GM18909 (cell line): ENCODE results near the gene BLOC1S2.
"Not testable (repeated sequence)": the region's sequence is repeated elsewhere in the genome, so short reads cannot be mapped to it uniquely, and the experiment has no call there.

Experiments used
- ATAC-seq: cut with Tn5 transposase; IDR thresholded peaks from one replicate; pipeline ENCODE4 v1.9.1; 2021; ENCODE audit warnings: mild to moderate bottlenecking; ENCODE audit not compliant: unreplicated experiment, poor library complexity

BLOC1S2 gene

DNA sequence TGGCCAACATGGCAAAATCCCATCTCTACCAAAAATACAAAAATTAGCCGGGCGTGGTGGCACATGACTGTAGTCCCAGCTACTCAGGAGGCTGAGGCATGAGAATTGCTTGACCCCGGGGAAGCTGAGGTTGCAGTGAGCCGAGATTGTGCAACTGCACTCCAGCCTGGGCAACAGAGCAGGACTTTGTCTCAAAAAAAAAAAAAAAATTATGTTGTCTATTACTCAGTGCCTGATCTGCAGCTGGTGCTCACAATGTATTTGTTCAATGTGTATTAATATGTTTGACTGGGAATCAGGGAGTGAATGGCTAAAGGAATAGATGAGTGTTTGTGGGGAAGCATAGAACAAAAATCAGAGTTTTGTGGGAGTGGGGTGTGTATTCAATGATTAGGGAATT is 5.8 kb upstream of the BLOC1S2 start:
- not testable (repeated sequence) for ATAC-seq

DNA sequence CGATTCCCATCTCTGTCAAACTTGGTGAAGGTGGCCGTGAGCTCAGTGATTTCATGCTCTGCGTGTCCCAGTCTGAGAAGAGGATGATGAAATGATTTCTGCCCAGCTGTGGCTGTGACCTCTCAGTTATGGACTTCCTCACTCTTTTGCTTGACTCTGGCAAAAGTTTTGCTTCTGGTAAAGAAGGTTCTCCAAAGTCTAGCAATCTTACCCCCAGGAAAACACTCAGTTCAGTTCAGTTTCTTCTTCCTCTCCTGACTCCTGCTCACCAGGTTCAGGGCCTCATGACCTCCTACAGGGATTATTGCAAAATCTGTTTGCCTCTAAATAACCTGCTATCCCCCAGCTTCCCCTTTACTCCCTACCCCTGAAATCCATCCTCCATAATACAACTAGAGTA is 4.9 kb upstream of the BLOC1S2 start:
- ATAC-seq: no peak

DNA sequence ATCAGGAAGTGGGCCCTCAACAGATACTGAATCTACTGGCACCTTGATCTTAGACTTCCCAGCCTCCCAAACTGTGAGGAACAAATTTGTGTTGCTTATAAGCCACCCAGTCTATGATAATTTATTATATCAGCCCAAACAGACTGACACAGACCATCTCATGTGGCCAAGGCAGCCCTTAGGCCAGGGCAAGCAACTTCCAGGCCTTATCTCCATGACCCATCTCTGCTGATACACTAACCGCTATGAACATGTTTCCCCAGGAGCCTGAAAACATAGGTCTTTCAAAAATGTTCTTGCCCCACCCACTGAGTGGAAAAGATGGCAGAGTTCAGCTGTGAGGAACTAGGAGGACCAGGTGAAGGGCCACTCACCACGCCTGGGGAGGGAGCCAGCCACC is 3.2 kb upstream of the BLOC1S2 start:
- ATAC-seq: no peak

DNA sequence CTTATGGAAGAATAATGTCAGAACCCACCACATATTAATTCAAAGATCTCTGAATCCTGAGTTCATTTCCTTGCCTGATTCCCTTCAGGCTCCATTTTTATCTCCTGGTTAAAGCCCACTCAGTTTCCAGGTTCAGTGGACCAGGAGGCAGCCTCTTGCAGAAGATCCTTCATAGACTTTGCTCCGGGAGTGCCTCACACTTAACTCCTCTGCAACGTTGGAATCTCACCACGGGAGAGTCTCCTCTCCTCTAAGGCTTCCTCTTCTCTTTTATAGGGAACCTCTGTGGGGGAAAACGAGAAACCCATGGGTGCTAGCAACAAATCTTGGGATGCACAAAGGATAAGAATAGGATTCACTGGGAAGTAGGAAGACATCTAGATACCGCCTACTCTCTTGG is 1.7 kb upstream of the BLOC1S2 start:
- ATAC-seq: no peak

DNA sequence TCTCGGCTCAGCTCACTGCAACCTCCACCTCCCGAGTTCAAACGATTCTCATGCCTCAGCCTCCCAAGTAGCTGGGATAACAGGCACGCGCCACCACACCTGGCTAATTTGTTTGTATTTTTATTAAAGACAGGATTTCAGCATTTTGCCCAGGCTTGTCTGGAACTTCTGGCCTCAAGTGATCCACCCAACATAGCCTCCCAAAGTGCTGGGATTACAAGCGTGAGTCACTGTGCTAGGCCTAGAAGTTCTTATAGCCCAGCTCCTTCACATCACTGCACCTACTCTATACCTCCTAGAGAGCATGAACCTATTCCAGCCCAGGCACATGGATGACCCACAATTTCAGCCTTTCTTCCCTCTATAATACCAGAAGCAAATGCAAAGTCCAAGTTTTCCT is 1.3 kb upstream of the BLOC1S2 start:
- no peak for ATAC-seq

DNA sequence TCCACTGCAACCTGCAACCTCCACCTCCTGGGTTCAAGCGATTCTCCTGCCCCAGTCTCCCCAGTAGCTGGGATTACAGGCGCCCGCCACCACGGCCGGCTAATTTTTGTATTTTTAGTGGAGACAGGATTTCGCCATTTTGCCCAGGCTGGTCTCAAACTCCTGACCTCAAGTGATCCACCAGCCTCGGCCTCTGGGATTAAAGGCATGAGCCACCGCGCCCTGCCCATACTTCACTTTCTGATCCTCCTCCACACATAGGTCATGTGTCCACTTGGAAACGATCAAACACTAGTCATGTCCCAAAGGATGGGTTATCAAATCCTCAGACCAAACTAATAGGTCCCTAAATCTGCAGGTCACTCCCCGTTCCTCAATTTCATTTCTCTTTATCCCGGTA is 1.2 kb downstream of the BLOC1S2 start:
- ATAC-seq: not testable (repeated sequence)

DNA sequence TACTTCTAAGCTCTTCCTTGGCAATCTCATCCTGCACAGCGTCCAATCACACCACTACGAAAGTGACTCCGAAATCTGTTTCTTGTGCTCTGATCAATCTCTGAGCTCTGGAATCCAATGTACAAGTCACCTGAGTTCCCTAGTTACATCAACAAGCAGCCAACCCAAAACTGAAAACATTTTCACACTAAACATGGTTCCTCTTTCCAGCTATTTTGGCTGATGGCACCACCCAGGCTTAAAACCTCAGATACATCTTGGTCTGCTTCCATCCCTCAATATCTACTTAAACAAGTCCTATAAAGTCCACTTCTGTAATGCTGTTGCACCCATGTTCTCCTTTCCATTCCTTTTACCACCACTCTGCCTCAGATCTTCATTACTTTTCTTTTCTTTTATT is 3.6 kb downstream of the BLOC1S2 start:
- no peak for ATAC-seq

DNA sequence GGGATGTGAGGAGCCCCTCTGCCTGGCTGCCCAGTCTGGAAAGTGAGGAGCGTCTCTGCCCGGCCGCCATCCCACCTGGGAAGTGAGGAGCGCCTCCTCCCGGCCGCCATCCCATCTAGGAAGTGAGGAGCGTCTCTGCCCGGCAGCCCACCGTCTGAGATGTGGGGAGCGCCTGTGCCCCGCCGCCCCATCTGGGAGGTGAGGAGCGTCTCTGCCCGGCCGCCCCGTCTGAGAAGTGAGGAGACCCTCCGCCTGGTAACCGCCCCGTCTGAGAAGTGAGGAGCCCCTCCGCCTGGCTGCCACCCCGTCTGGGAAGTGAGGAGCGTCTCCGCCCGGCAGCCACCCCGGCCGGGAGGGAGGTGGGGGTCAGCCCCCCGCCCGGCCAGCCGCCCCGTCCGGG is 9.5 kb downstream of the BLOC1S2 start:
- ATAC-seq: not testable (repeated sequence)

DNA sequence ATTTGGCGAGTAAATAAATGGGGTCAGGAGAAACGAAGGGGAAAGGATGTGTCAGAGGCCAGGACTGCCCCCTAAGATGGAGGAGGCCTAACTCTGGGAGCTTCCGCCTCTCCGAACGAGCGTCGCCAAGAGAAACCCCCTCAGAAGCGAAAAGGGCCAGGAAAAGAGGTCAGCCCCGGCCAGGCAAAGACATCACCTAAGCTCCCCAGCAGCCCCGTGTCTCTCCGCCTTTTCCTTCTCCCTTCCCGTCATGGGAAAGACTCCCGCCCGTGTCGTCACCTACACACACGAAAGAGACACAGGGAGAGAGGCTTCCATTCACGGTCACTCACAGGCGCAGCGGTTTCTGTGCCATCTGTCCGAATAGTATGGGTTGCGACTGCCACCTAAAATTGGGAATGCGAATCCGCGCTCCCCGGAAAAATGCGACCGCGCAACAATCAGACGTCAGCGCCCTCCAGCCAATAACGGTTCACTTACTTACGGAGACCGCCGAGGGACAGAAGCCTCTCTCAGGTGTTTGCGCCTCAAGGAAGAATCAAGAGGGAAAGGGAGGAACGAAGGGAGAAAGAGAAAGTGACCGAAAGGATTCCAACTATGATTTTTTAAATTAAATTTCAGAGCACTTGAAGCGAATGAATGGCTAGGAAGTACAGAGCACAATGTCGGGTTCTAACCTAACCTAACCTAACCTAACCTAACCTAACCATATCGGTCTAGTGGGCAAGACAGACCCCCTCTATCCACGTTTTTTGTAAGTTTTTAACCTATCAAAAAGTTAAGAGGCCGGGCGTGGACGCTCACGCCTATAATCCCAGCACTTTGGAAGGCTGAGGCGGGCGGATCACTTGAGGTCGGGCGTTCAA is 19.0 kb downstream of the BLOC1S2 start, which contains the start of gene CWF19L1:
TSS of gene CWF19L1 (minus strand) at position 400 of the 866 bp plus-strand sequence. CDS start at position 355, 45 bp downstream.
- ATAC-seq: peak; percentile 77

DNA sequence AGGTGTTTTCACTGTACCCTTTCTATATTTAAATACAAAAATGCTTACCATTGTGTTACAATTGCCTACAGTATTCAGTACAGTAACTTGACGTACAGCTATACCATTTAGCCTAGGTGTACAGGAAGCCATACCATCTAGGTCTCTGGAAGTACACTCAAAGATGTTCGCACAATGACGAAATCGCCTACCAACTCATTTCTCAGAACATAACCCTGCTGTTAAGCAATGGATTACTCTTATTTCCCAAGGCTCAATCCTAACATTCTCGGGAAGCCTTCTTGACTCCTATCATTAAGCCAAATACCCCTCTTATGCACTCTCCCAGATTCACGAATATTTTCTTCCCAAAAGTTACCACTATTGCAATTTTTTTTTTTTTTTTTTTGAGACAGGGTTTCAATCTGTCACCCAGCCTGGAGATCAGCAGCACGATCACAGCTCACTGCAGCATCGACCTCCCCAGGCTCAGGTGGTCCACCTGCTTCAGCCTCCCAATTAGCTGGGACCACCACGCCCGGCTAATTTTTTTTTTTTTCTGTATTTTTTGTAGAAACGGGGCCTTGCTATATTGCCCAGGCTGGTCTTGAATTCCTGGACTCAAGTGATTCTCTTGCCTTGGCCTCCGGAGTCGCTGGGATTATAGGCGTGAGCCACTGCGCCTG is 20.5 kb downstream of the BLOC1S2 start:
- no peak for ATAC-seq

DNA sequence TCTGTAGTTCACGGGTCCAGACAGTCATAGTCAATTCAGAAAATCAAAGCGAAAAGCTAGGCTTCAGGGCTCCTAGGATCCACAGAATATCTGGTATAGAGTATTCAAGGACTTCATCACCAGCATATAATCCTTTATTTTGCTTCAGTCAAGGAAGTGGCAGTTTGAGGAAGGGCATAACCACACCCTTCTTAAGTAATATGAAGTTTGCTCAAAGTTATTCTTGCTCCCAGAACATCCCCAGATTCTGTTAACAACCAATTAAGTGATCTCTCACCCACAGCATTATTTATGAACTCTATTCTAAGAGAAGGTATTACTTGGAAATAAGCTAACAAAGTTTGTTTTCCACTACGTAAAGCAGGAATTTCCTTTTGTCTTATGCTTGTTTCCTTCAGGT is 32.3 kb downstream of the BLOC1S2 start:
- ATAC-seq: no peak

DNA sequence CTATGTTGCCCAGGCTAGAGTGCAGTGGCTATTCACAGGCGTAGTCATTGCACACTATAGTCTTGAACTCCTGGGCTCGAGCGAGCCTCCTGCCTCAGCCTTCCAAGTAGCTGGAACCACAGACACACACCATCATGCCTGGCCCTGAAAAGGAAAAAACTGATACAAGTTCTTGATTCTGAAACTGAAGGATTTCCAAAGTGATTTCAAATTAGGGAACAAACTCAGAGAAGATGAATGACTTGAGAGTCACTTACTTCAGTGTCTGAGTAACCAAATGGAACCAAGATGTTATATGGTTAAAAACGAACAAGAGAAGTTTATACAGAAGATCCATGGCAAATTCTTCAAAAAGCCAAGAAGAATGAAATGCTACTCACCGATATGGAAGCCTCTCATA is 33.4 kb downstream of the BLOC1S2 start:
- ATAC-seq: no peak

DNA sequence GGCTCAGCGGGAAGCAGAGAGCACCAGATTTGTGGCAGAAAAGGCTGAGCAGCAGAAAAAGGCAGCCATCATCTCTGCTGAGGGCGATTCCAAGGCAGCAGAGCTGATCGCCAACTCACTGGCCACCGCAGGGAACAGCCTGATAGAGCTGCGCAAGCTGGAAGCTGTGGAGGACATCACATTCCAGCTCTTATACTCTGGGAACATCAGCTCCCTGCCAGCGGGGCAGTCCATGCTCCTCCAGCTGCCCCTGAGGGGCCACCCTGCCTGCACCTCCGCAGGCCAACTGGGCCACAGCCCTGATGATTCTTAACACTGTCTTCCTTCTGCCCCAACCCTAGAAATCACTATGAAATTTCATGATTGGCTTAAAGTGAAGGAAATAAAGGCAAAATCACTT is 37.7 kb downstream of the BLOC1S2 start:
- no peak for ATAC-seq

DNA sequence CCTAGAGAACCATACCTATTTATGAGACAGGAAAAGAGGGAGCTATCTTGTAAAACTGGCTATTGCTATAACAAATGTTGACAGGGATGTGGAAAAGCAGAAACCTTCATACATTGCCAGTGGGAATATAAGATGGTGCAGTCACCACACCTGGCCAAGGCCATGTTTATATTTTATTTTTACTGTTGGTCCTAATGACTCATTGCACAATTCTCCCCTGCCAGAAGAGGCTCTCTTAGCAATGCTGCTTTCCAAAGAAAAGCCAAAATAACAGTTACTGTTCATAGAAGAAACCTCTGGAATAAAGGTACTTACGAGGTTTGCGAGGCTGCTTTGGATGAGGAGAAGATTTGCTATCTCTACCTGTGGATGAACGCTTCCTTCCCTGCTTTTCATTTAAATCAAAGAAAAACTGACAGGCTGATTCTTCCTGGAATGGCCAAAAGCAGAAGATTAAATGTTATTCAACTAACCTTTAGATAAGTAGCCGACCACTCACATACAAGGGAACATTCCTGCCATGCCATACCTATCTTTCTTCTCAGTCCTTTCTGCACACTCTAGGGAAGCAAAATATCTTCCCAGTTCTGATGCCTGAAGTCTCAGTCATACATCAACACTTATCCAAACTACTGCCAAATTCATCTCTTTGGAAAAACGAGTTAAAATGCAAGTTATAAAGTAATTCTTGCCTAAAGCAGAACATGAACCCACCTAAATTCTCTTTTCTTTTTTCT is 40.8 kb downstream of the BLOC1S2 start:
- no peak for ATAC-seq

DNA sequence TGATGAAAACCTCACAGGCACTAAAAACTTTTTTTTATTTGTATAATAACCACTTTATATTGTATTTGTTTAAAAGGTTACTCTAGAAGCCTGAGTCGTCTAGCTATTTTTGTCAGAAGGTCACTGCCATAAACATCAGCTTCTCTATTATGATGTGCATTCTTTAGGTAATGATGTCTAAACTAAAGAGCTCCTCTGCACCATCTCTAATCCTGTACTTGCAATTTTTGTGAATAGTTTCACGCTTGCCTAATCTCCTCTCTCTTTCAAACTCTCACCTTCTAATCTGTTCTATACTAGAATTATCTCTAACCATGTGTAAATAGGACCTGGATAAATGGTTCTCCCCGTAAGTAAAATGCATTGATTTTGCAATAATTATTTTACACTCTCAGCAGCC is 46.6 kb downstream of the BLOC1S2 start:
- no peak for ATAC-seq

DNA sequence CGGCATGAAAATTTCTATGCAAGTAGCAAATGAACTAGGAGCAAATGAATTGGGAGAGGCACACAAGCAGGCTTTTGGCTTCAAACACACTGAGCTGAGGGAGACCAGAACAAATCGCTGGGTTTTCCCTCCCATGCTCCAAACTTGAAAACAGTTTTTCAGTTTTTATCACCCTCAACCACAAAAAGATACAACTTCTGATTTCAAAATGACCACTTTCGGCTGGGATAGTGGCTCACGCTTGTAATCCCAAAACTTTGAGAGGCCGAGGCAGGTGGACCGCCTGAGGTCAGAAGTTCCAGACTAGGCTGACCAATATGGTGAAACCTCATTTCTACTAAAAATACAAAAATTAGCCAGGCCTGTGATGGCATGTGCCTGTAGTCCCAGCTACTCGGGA is 48.1 kb downstream of the BLOC1S2 start:
- ATAC-seq: no peak

DNA sequence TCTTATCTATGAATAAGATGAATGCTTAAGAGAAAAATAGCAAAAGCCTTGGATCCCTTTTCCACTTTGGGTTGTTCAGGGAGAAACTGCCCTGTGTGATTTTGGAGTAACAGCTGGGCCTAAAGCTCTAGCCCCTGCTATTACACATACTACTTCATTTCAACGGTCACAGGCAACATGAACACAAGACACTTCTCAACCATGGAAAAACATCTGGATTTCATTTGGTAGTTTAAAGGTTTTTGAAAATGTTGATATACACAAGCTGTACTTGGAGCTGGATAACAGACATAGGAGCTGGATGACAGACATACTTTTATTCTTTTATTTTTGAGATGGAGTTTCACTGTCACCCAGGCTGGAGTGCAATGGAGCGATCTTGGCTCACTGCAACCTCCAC is 54.4 kb downstream of the BLOC1S2 start:
- ATAC-seq: no peak

DNA sequence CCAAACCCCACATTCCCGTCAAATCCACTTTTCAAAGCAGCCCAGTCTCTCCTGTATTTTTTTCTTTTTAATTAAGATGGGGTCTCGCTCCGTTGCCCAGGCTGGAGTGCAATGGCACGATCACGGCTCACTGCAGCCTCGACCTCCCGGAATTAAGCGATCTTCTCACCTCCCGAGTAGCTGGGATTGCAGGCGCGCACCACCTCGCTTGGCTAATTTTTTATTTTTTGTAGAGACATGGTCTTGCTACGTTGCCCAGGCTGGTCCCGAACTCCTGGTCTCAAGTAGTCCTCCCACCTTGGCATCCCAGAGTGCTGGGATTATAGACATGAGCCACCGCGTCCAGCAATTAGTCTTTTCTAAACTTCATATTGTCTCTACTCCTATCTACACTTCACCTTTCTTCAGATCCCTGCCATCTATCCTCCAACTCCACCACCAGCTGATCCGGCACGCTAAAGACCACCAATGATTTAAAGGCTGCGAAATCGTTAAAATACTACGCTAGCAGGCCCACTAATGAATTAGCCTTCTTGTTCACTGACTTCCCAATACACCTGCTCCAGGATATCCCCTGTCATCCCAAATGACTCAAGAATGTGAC is 56.6 kb downstream of the BLOC1S2 start:
- no peak for ATAC-seq

DNA sequence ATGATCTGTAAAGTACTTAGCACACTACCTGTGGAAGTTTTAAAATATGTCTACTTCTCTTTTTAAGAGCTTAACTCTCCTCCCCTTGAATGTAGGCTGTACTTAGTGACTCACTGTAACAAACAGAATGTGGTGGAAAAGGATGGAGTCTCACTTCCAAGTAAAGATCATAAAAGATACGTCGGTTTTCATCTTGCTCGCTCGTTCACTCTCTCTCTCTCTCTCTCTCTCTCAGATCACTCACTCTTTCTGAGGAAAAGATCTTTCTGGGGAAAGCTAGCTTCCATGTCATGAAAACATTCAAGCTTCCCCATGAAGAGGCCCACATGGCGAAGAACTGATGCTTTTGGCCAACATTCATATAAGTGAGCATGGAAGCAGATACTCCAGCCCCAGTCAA is 62.6 kb downstream of the BLOC1S2 start:
- no peak for ATAC-seq
